CD4-positive, alpha-beta T cell treated with Interleukin-6 for 4 hours (primary cell): ENCODE results near the gene SLC13A4.
"Not testable (repeated sequence)": the region's sequence is repeated elsewhere in the genome, so short reads cannot be mapped to it uniquely, and the experiment has no call there.

ENCODE experiments used
- DNase-seq: peaks from one replicate; pipeline ENCODE4 v3.0.0-alpha.2; 2020; ENCODE audit warnings: mixed read lengths

Gene SLC13A4

GRCh38 chr7:135747366-135747765, 19.4 kb upstream of the SLC13A4 start:
- no peak for DNase-seq

- no peak for DNase-seq
These were observed 17.8 kb upstream of the SLC13A4 start for GRCh38 chr7:135745703-135746312.

- DNase-seq: no peak
These were observed 17.1 kb upstream of the SLC13A4 start for GRCh38 chr7:135744938-135745702.

DNA sequence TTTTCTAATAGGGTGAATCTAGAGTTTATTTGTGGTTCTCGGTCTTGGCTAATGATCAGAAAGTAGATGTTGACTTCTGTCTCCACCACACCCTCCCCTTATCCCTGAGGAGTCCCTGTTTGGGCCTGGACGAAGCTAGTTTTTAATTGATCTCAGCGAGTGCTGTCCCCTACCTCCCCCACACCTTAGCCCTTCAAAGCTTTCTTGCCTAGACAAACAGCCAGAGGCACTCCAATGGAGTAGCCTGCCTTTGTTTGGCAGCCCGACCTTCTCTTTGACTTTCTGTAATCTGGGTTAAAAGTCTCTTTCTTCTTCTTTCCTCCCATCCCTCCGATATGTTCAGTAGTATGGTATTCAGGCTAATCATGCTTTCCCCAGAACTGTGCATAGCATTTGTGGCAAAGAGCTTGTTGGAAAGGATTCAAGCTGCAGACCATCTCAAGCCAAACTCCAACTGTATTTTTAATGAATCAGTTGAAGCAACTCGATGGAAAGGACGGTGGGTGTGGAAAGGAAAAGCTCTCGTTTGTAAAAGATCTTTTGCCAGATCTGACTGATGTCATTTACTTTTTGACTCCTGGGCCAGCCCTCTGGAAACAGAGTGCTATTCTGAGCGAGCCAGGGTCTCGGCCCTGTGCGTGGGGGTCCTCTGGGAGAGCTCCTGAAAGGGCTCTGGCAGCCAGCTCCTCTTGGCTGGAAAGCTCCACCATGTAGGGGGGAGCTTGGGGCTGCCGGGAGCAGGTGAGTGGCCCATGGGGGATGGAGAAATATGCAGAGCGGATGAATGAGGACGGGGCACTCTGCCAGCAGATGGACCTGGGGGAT, 16.1 kb upstream of the SLC13A4 start:
- no peak for DNase-seq

- DNase-seq: no peak
These were observed 14.4 kb upstream of the SLC13A4 start for GRCh38 chr7:135742371-135742770.

- DNase-seq: no peak
These were observed 13.9 kb upstream of the SLC13A4 start for GRCh38 chr7:135741905-135742304.

GRCh38 chr7:135740889-135741288, 12.9 kb upstream of the SLC13A4 start:
- DNase-seq: no peak

GRCh38 chr7:135737306-135737647, 9.3 kb upstream of the SLC13A4 start:
- DNase-seq: not testable (repeated sequence)

- DNase-seq: no peak
These were observed 8.8 kb upstream of the SLC13A4 start for GRCh38 chr7:135736586-135737305.

DNA sequence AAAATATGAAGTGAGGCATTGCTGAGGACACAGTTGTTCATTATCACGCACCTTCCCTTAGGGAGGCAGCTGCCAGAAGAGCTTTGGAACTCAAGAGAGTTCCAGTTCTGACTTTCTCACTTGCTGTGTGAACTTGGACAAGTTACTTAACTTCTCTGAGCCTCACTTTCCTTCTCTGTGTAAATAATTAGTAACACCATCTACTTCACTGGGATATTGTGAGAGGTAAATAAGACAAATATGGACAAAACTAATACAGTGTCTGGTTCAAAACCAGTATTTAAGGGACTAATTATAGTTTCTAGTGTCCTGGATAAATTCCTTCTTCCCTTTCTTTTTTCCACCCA, 6.3 kb upstream of the SLC13A4 start:
- DNase-seq: no peak

DNA sequence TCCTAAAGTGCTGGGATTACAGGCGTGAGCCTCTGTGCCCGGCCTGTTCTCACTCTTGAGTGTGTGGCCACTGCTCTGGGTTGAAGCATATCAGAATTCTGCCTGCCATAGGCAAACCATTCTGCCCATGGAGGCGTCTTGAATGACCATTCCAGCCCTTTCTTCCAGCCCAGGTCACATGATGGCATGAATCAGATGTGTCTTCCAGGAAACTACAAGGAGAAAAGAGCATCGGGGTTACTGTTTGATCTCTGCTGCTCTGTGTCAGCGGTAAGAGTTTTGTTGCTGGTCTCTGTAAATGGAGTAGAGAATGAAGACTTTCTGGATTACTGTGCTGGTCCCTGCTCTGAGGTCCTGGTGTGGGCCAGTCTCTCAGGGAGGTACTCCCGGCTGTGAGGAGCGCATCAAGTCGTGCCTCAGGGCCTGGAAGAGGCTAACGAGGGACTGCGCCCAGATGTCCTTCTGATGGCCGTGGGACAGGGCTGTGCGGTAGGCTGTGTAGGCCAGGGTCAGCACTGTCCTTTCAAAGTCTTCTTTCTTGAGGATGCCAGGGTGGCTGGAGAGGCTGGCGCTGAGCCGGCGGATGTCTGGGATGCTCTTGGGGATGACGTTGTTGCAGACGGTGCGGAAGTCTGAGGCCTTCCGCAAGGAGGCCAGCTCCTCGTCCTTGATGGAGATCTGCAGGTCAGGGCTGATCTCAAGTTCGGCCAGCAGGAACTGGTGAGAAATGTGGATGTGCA, 5.8 kb upstream of the SLC13A4 start:
- DNase-seq: no peak

- DNase-seq: no peak
These were observed 3.1 kb upstream of the SLC13A4 start for GRCh38 chr7:135731131-135731530.

DNA sequence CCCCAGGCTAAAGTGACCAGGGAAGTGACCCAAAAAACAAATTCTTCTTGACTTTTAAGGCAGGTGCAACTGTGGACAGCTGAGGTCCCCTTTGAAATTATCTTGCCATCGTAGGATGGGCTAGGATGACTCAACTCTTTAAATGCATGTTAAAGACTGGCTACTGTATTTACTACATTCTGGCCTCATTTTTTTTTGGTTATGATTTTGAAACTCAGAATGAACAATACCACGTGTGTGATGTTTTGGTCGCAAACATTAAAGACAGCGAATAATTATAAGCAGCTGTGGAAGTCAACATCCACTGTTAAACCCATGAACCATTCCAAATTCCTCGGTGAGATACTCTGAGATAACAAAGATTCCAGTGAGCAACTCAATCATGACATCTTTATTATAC, 1.2 kb upstream of the SLC13A4 start:
- DNase-seq: no peak

GRCh38 chr7:135726911-135727673, 894 bp downstream of the SLC13A4 start:
- DNase-seq: no peak

DNA sequence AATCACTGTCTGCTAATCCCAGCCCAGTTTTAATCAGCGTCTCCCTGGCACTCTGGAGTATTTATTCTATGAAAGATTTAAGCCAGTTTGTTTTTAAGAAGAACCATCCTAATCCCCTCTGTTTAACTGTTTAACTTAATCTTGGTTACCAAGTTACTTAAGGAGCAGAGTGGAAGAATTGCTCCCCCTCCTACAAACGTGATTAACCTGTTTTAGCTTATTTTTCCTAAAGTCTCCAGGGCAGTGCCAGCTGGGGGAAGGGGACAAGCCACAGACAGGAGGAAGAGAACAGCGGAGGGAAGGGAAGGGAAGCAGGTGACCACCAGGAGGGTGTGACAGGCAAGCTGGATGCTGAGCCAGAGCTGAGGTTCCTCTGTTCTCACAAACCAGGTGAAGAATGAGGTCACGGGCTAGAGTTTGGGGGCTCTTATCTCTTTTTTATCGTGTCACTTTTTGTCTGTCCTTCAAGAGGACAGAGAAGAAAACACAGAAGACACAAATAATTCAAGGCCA, 1.7 kb downstream of the SLC13A4 start:
- DNase-seq: no peak

GRCh38 chr7:135723411-135723810, 4.6 kb downstream of the SLC13A4 start:
- no peak for DNase-seq

- DNase-seq: no peak
These were observed 6.7 kb downstream of the SLC13A4 start for GRCh38 chr7:135721198-135721820.

- no peak for DNase-seq
These were observed 8.3 kb downstream of the SLC13A4 start for GRCh38 chr7:135719688-135720087.

DNA sequence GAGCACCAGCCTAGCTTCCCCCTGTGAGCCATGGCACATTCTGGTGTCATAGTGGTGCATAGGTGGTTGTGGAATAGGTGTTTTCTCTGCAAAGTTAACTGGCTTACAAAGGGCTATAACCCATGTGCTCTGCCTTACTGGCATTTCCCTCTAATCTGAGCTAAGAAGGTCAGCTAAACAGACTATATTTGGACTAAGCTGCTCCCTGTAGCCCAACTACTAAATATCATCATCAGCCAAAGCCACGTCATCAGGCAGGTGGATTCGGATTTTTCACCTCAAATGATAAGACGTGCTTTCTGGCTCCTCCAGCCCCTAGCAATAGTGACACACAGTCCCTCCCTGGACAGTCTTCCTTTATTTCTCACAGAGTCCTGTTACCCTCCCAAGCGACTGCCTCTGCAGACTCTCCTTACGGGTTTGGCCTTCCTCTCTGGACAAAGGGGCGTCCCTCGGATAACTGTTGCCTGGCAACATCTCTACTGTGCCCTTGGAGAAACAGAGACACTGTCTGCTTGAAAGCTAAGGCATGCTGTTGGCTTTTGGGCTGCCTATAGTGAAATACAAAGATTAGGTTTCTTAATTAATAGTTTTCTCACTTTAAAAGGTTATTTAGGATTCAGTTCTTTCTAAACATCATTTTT, 9.1 kb downstream of the SLC13A4 start:
- DNase-seq: no peak

DNA sequence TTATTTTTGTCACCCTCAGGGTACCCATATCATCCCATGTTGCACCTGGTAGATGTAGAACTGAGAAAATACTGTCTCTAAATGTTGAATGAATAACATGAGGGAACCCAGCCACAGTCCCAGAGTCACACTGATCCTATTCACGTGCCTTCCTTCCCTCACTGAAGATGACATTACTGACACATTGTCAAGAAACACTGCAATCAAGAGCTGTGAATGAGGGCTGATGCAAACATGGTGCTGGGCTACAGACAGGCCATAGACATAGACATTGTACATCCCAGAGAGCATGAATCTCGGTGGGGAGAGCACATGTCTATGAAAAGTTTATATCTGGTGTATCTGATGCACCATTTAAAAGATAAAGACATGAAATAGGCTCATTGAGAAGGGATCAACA, 9.8 kb downstream of the SLC13A4 start:
- DNase-seq: no peak

GRCh38 chr7:135717693-135718092, 10.3 kb downstream of the SLC13A4 start:
- DNase-seq: no peak
